H9 (cell line): ENCODE data around the gene DCP1A. TPM values are rescaled to one million over a fixed set of nuclear protein-coding genes. Genes with fewer than 3 reads are reported as not detected.
"Not testable (repeated sequence)": the region's sequence is repeated elsewhere in the genome, so short reads cannot be mapped to it uniquely, and the experiment has no call there.

ENCODE experiments used
- DNase-seq: peaks from one replicate; pipeline ENCODE4 v3.0.0-alpha.2; 2017
- H2AFZ ChIP-seq: one replicate; pipeline ENCODE4 v1.6.1; 2013; ENCODE audit warnings: mild to moderate bottlenecking, low read length, control low read depth, moderate library complexity
- H2AK5ac ChIP-seq: 2 replicates; pipeline ENCODE4 v1.6.1; 2013; ENCODE audit warnings: low read length, control low read depth, mixed read lengths; ENCODE audit not compliant: insufficient read length
- H2BK120ac ChIP-seq: one replicate; pipeline ENCODE4 v1.6.1; 2013; ENCODE audit warnings: low read depth, mild to moderate bottlenecking, low read length, control low read depth, inconsistent platforms; ENCODE audit not compliant: poor library complexity, severe bottlenecking
- H2BK12ac ChIP-seq: 2 replicates; pipeline ENCODE4 v1.6.1; 2013; ENCODE audit warnings: low read length, control low read depth, mixed read lengths, low read depth; ENCODE audit not compliant: insufficient read length
- H2BK15ac ChIP-seq: 2 replicates; pipeline ENCODE4 v1.6.1; 2013; ENCODE audit warnings: low read depth, low read length, control low read depth
- H2BK20ac ChIP-seq: one replicate; pipeline ENCODE4 v1.6.1; 2013; ENCODE audit warnings: low read depth, mild to moderate bottlenecking, low read length, control low read depth, inconsistent platforms; ENCODE audit not compliant: poor library complexity, severe bottlenecking
- H2BK5ac ChIP-seq: 2 replicates; pipeline ENCODE4 v1.6.1; 2013; ENCODE audit warnings: low read length, control low read depth, mixed read lengths; ENCODE audit not compliant: insufficient read length
- H3K14ac ChIP-seq: 2 replicates; pipeline ENCODE4 v1.6.1; 2013; ENCODE audit warnings: low read length, control low read depth; ENCODE audit not compliant: insufficient read depth
- H3K18ac ChIP-seq: 2 replicates; pipeline ENCODE4 v1.6.1; 2013; ENCODE audit warnings: low read depth, mild to moderate bottlenecking, mixed read lengths, low read length, control low read depth; ENCODE audit not compliant: insufficient read length
- H3K23ac ChIP-seq: 2 replicates; pipeline ENCODE4 v1.6.1; 2013; ENCODE audit warnings: low read length, control low read depth, mixed read lengths, low read depth; ENCODE audit not compliant: insufficient read length
- H3K23me2 ChIP-seq: 2 replicates; pipeline ENCODE4 v1.6.1; 2013; ENCODE audit warnings: low read depth, mild to moderate bottlenecking, mixed read lengths, low read length, control low read depth; ENCODE audit not compliant: insufficient read length, poor library complexity, severe bottlenecking
- H3K27ac ChIP-seq: 2 replicates; pipeline ENCODE4 v1.5.1; 2013; ENCODE audit warnings: low read length, control low read depth, mixed read lengths, low read depth; ENCODE audit not compliant: insufficient read length
- H3K27me3 ChIP-seq: 2 replicates; pipeline ENCODE4 v1.6.1; 2013; ENCODE audit warnings: low read length, control low read depth, inconsistent platforms; ENCODE audit not compliant: insufficient read depth
- H3K4ac ChIP-seq: 2 replicates; pipeline ENCODE4 v1.6.1; 2013; ENCODE audit warnings: low read depth, mild to moderate bottlenecking, control low read depth, inconsistent platforms, low read length, moderate library complexity
- H3K4me1 ChIP-seq: 2 replicates; pipeline ENCODE4 v1.6.1; 2013; ENCODE audit warnings: low read length, control low read depth, inconsistent platforms; ENCODE audit not compliant: insufficient read depth
- H3K4me2 ChIP-seq: 2 replicates; pipeline ENCODE4 v1.6.1; 2013; ENCODE audit warnings: low read length, control low read depth, mixed read lengths; ENCODE audit not compliant: insufficient read length, insufficient read depth
- H3K56ac ChIP-seq: 2 replicates; pipeline ENCODE4 v1.6.1; 2013; ENCODE audit warnings: low read depth, mild to moderate bottlenecking, mixed read lengths, low read length, control low read depth; ENCODE audit not compliant: insufficient read length
- H3K79me1 ChIP-seq: 2 replicates; pipeline ENCODE4 v1.6.1; 2013; ENCODE audit warnings: low read depth, mild to moderate bottlenecking, moderate library complexity, low read length, control low read depth, inconsistent platforms; ENCODE audit not compliant: insufficient read depth, poor library complexity, severe bottlenecking
- H3K79me2 ChIP-seq: 2 replicates; pipeline ENCODE4 v1.6.1; 2013; ENCODE audit warnings: low read length, control low read depth, inconsistent platforms; ENCODE audit not compliant: insufficient read depth
- H3K9ac ChIP-seq: 2 replicates; pipeline ENCODE4 v1.6.1; 2013; ENCODE audit warnings: low read length, control low read depth, mixed read lengths; ENCODE audit not compliant: insufficient read length; ENCODE audit errors: extremely low read depth
- H3K9me3 ChIP-seq: one replicate; pipeline ENCODE4 v1.6.1; 2013; ENCODE audit warnings: low read depth, low read length, inconsistent platforms; ENCODE audit not compliant: control insufficient read depth
- H3T11ph ChIP-seq: one replicate; pipeline ENCODE4 v1.6.1; 2013; ENCODE audit warnings: mild to moderate bottlenecking, low read length, control low read depth, inconsistent platforms
- H4K20me1 ChIP-seq: one replicate; pipeline ENCODE4 v1.6.1; 2013; ENCODE audit not compliant: control insufficient read depth, insufficient read length, insufficient read depth
- H4K5ac ChIP-seq: 2 replicates; pipeline ENCODE4 v1.6.1; 2013; ENCODE audit warnings: low read depth, mild to moderate bottlenecking, mixed read lengths, low read length, control low read depth; ENCODE audit not compliant: insufficient read length
- H4K8ac ChIP-seq: replicated peaks from 2 replicates; pipeline ENCODE4 v1.6.1; 2013; ENCODE audit warnings: low read length, control low read depth, mixed read lengths, low read depth; ENCODE audit not compliant: insufficient read length
- H4K91ac ChIP-seq: 2 replicates; pipeline ENCODE4 v1.6.1; 2013; ENCODE audit warnings: low read depth, mild to moderate bottlenecking, moderate library complexity, mixed read lengths, low read length, control low read depth; ENCODE audit not compliant: insufficient read length
- H3K27ac Mint-ChIP-seq, 3 experiments: 2 replicates in 2 of 3; 3 replicates in 1 of 3; pipeline ENCODE4 v1.8.0; 2020 to 2021; ENCODE audit warnings: mixed read lengths in 3 of 3, mild to moderate bottlenecking in 1 of 3, moderate library complexity in 1 of 3
- H3K27me3 Mint-ChIP-seq: 2 replicates; pipeline ENCODE4 v1.8.0; 2021; ENCODE audit warnings: low read depth, mild to moderate bottlenecking, moderate library complexity, mixed read lengths
- H3K36me3 Mint-ChIP-seq, 3 experiments: 2 replicates in 2 of 3; 3 replicates in 1 of 3; pipeline ENCODE4 v1.8.0; 2020 to 2021; ENCODE audit warnings: low read depth in 3 of 3, mixed read lengths in 3 of 3; ENCODE audit not compliant: insufficient read depth in 1 of 3
- H3K4me1 Mint-ChIP-seq, 2 experiments: 2 replicates each; pipeline ENCODE4 v1.8.0; 2020; ENCODE audit warnings: mixed read lengths in 2 of 2
- H3K4me3 Mint-ChIP-seq, 2 experiments: 2 replicates in 1 of 2; 3 replicates in 1 of 2; pipeline ENCODE4 v1.8.0; 2020 to 2021; ENCODE audit warnings: mild to moderate bottlenecking in 2 of 2, mixed read lengths in 2 of 2, moderate library complexity in 1 of 2
- H3K9me3 Mint-ChIP-seq, 2 experiments: 2 replicates in 1 of 2; 3 replicates in 1 of 2; pipeline ENCODE4 v1.8.0; 2020; ENCODE audit warnings: mild to moderate bottlenecking in 2 of 2, mixed read lengths in 2 of 2, moderate library complexity in 1 of 2
- WGBS: extraction: QIAGEN DNeasy Blood & Tissue Kit; methylation state at CpG from one replicate; pipeline ENCODE4 v1.1.7; 2013; ENCODE audit warnings: missing lambda C conversion rate, low lambda C conversion rate, mixed read lengths; ENCODE audit not compliant: insufficient read length; ENCODE audit errors: extremely low coverage; 5-methylcytosine and 5-hydroxymethylcytosine counted together
- total RNA-seq: library from RNA; stranded (reverse); gene quantifications from 2 replicates; pipeline ENCODE4 v1.2.1, GENCODE V29; 2021
- TF ChIP-seq, protein P1 (sequence below): fragments of 200-600 bp; sonication (generic); conservative IDR thresholded peaks from 3 replicates; pipeline ENCODE4 v1.8.0; 2021; ENCODE audit warnings: antibody characterized with exemption, mild to moderate bottlenecking

The DCP1A gene
- total RNA-seq, 1 experiment from 2014 or later = 17.8 TPM

DNA sequence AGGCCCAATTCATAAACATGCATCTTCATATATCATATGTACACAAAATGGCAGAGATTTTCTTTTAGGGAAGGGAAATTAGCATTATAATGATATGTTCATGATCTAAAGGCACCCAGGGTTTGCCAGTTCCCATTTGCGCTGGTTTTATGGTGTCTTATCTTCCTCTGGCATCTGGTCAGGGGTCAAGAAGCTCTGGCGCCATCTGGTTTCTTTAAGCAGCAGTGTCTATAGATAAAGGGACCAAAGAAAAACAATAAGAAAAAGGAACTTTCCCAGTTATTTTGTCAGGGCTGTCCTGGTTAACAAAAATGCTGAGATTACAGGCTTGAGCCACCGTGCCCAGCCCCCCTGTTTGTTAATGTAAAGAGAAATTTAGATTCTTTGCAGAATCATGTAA lies 3.3 kb upstream of the DCP1A start:
- peak; percentile 41 for DNase-seq
- Histone ChIP-seq H3K14ac (no peak overlapping the region), H2BK120ac (no peak overlapping the region), H2BK12ac (no peak overlapping the region), H3K79me1 (no peaks in the 10 kb centered on the region), H2AFZ (no peak overlapping the region), H3K23me2 (peaks cover 4% of the 10 kb centered on the region), H3K56ac (no peak overlapping the region), H4K8ac (no peak overlapping the region), H4K91ac (no peak overlapping the region), H2BK20ac (no peak overlapping the region), H3K4me1 (no peaks in the 10 kb centered on the region), H3K23ac (no peak overlapping the region), H3K79me2 (peaks cover 3% of the 10 kb centered on the region), H3K27ac (no peak overlapping the region), H3K27me3 (no peaks in the 10 kb centered on the region), H3K18ac (no peak overlapping the region), H3T11ph (no peak overlapping the region), H2BK15ac (no peak overlapping the region), H3K4me2 (no peak overlapping the region), H4K5ac (no peak overlapping the region), H4K20me1 (no peaks in the 10 kb centered on the region), H2AK5ac (no peak overlapping the region), H3K9ac (no peak overlapping the region), H3K4ac (no peak overlapping the region), H2BK5ac (no peak overlapping the region), H3K9me3 (no peaks in the 10 kb centered on the region)
- H3K36me3 Mint-ChIP-seq = peaks cover 0 to 3% (median 0%) of the 10 kb centered on the region in 3 experiments; a peak in 1 of 7 replicates
- TF ChIP-seq, protein P1, sequence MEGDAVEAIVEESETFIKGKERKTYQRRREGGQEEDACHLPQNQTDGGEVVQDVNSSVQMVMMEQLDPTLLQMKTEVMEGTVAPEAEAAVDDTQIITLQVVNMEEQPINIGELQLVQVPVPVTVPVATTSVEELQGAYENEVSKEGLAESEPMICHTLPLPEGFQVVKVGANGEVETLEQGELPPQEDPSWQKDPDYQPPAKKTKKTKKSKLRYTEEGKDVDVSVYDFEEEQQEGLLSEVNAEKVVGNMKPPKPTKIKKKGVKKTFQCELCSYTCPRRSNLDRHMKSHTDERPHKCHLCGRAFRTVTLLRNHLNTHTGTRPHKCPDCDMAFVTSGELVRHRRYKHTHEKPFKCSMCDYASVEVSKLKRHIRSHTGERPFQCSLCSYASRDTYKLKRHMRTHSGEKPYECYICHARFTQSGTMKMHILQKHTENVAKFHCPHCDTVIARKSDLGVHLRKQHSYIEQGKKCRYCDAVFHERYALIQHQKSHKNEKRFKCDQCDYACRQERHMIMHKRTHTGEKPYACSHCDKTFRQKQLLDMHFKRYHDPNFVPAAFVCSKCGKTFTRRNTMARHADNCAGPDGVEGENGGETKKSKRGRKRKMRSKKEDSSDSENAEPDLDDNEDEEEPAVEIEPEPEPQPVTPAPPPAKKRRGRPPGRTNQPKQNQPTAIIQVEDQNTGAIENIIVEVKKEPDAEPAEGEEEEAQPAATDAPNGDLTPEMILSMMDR = peak; percentile 67
- H3K4me3 Mint-ChIP-seq = no peak overlapping the region
- no peaks in the 10 kb centered on the region for H3K27me3 Mint-ChIP-seq
- no peaks in the 10 kb centered on the region for H3K9me3 Mint-ChIP-seq
- peak overlapping the region in 1 of 3 experiments; percentile 54; a peak in 3 of 7 replicates for H3K27ac Mint-ChIP-seq
- WGBS = no CpG with 5 or more reads among the region's 3 CpGs
- H3K4me1 Mint-ChIP-seq = peaks cover 13 to 15% of the 10 kb centered on the region in 2 experiments

DNA sequence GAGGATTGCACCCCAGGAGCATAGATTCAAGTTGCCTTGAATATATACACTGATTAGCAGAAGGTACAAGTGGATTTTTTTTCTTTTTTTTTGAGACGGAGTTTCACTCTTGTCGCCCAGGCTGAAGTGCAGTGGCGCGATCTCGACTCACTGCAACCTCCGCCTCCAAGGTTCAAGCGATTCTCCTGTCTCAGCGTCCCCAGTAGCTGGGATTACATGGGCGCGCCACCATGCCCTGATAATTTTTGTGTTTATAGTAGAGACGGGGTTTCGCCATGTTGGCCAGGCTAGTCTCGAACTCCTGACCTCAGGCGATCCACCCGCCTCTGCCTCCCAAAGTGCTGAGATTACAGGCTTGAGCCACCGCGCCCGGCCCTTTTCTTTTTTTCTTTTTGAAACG lies 775 bp upstream of the DCP1A start:
- Histone ChIP-seq H3K27ac (peak overlapping the region; percentile 34), H3K14ac (0 out of 2 replicates have a peak overlapping the region, but pooled peaks have one; percentile 93), H2AFZ (peak overlapping the region; percentile 79), H3K9ac (peak overlapping the region; percentile 81), H3K4me2 (peak overlapping the region; percentile 76)
- H3K9me3 Mint-ChIP-seq, H3K27me3 ChIP-seq, H3K23me2 ChIP-seq, H3K4ac ChIP-seq, H3K79me2 ChIP-seq, H4K91ac ChIP-seq, H3K23ac ChIP-seq, H3K56ac ChIP-seq, H4K8ac ChIP-seq, H3K79me1 ChIP-seq, H3K9me3 ChIP-seq, H2BK20ac ChIP-seq, H4K20me1 ChIP-seq, H2BK15ac ChIP-seq, DNase-seq, H4K5ac ChIP-seq, H2BK5ac ChIP-seq, H2AK5ac ChIP-seq, H3T11ph ChIP-seq, H2BK120ac ChIP-seq, H3K4me1 ChIP-seq, H2BK12ac ChIP-seq, H3K18ac ChIP-seq, H3K27me3 Mint-ChIP-seq: not testable (repeated sequence)
- no CpG with 5 or more reads among the region's 19 CpGs for WGBS
- H3K27ac Mint-ChIP-seq = peak overlapping the region; percentile 99
- peaks cover 14 to 16% of the 10 kb centered on the region in 2 experiments for H3K4me1 Mint-ChIP-seq
- peaks cover 9 to 15% (median 13%) of the 10 kb centered on the region in 3 experiments; a peak in 6 of 7 replicates for H3K36me3 Mint-ChIP-seq
- H3K4me3 Mint-ChIP-seq = peak overlapping the region; percentile 99 to 100
